Chondrocyte (in vitro differentiated cells): Measurements from ENCODE around the gene CHCHD1. TPM values are rescaled to one million over a fixed set of nuclear protein-coding genes. Genes with fewer than 3 reads are reported as not detected.

Experiments
- DNase-seq: peaks from one replicate; pipeline ENCODE4 v3.0.0; 2021; ENCODE audit warnings: mixed read lengths, low spot score
- H3K27ac Mint-ChIP-seq: one replicate; pipeline ENCODE4 v1.8.0; 2021; ENCODE audit warnings: mild to moderate bottlenecking, moderate library complexity, mixed read lengths; ENCODE audit not compliant: unreplicated experiment
- H3K27me3 Mint-ChIP-seq: 2 replicates; pipeline ENCODE4 v1.8.0; 2021; ENCODE audit warnings: low read depth, mixed read lengths
- H3K36me3 Mint-ChIP-seq: 2 replicates; pipeline ENCODE4 v1.8.0; 2021; ENCODE audit warnings: low read depth, mixed read lengths
- H3K4me1 Mint-ChIP-seq: 2 replicates; pipeline ENCODE4 v1.8.0; 2021; ENCODE audit warnings: low read depth, mild to moderate bottlenecking, mixed read lengths
- H3K4me3 Mint-ChIP-seq: one replicate; pipeline ENCODE4 v1.8.0; 2021; ENCODE audit warnings: mild to moderate bottlenecking, moderate library complexity, mixed read lengths; ENCODE audit not compliant: unreplicated experiment
- H3K9me3 Mint-ChIP-seq: 2 replicates; pipeline ENCODE4 v1.8.0; 2021; ENCODE audit warnings: low read depth, mixed read lengths
- total RNA-seq: library from RNA; stranded (reverse); gene quantifications from 3 replicates; pipeline ENCODE4 v1.2.1, GENCODE V29; 2021
- TF ChIP-seq, protein P1 (sequence below): fragments of 200-600 bp; sonication (generic); IDR thresholded peaks from 2 replicates; pipeline ENCODE4 v1.5.0; 2021; ENCODE audit warnings: antibody characterized with exemption, mild to moderate bottlenecking, moderate library complexity

CHCHD1 gene
- total RNA-seq, 1 donor from 2014 or later, result 17.4 TPM

GRCh38 chr10:73759512-73760115 lies 22.2 kb upstream of the CHCHD1 start:
- peaks cover 2% of the 10 kb centered on the region for H3K4me1 Mint-ChIP-seq
- H3K9me3 Mint-ChIP-seq, result no peaks in the 10 kb centered on the region
- H3K27me3 Mint-ChIP-seq, result no peaks in the 10 kb centered on the region
- TF ChIP-seq, protein P1, sequence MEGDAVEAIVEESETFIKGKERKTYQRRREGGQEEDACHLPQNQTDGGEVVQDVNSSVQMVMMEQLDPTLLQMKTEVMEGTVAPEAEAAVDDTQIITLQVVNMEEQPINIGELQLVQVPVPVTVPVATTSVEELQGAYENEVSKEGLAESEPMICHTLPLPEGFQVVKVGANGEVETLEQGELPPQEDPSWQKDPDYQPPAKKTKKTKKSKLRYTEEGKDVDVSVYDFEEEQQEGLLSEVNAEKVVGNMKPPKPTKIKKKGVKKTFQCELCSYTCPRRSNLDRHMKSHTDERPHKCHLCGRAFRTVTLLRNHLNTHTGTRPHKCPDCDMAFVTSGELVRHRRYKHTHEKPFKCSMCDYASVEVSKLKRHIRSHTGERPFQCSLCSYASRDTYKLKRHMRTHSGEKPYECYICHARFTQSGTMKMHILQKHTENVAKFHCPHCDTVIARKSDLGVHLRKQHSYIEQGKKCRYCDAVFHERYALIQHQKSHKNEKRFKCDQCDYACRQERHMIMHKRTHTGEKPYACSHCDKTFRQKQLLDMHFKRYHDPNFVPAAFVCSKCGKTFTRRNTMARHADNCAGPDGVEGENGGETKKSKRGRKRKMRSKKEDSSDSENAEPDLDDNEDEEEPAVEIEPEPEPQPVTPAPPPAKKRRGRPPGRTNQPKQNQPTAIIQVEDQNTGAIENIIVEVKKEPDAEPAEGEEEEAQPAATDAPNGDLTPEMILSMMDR, result no peak
- DNase-seq, result no peak
- H3K27ac Mint-ChIP-seq, result no peak overlapping the region
- peaks cover 41% of the 10 kb centered on the region for H3K36me3 Mint-ChIP-seq
- no peak overlapping the region for H3K4me3 Mint-ChIP-seq

DNA sequence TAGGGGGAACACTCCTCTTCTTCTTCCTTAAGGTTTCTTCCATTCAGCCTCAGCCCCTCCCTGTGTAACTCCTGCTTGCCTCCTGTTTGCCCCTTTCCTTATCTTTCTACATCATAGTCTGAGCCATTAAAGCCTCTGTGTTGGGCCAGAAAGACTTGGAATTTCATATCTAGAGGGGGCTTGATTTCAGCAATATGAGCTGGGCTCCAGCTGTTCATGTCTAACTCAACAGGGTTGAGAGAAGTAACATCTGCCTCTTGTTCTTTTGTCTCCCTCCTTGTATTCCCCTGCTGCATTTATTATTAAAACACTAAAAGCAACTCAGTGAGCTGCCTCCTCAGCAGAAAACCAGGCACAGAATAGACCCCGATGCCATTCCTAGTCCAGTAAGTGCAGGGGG lies 20.1 kb upstream of the CHCHD1 start:
- no peaks in the 10 kb centered on the region for H3K9me3 Mint-ChIP-seq
- TF ChIP-seq, protein P1, result no peak
- H3K27me3 Mint-ChIP-seq, result no peaks in the 10 kb centered on the region
- H3K27ac Mint-ChIP-seq, result no peak overlapping the region
- peaks cover 59% of the 10 kb centered on the region for H3K36me3 Mint-ChIP-seq
- H3K4me1 Mint-ChIP-seq, result peaks cover 2% of the 10 kb centered on the region
- DNase-seq, result no peak
- H3K4me3 Mint-ChIP-seq, result no peak overlapping the region

DNA sequence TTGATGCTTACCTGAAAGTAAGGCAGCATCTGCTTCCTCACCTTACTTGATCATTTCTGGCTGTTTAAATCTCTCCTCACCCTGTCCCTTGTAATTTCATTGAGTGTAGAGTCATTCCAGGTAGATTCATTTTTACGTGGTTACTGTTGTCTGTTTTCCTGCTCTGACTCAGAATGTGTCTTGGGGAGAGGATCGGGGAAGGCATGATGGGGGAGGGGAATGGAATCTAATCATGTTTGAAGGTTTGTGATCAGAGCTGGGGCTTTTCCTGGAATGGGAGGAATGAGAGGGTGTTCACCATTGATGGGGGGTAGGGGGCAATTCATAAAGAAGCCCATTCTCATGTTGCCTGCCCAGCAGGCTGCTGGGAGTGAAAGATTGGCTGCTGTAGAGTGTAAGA lies 18.9 kb upstream of the CHCHD1 start:
- Mint-ChIP-seq H3K27me3 (no peaks in the 10 kb centered on the region), H3K36me3 (peaks cover 62% of the 10 kb centered on the region), H3K4me3 (no peak overlapping the region), H3K9me3 (no peaks in the 10 kb centered on the region), H3K27ac (peak overlapping the region; percentile 23), H3K4me1 (peaks cover 2% of the 10 kb centered on the region)
- TF ChIP-seq, protein P1, result no peak
- no peak for DNase-seq

DNA sequence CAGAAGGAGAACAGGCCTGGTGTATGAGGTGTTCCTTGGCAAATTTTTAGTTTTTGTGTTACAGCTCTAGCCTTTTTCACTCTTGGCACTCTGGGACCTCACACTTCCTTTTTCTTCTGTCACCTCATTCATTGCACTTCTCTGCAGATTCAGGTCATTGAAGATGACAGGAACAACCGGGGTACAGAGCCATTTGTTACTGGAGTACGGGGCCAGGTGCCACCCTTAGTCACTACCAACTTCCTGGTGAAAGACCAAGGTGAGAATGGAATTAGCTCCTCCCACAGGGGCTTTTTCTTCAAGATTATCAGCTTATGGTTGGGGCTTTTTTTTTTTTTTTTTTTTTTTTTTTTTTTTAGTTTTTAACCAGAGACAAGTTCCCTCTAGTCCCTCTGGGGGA lies 18.5 kb upstream of the CHCHD1 start:
- no peak overlapping the region for H3K27ac Mint-ChIP-seq
- peaks cover 63% of the 10 kb centered on the region for H3K36me3 Mint-ChIP-seq
- H3K9me3 Mint-ChIP-seq, result no peaks in the 10 kb centered on the region
- H3K4me1 Mint-ChIP-seq, result peaks cover 2% of the 10 kb centered on the region
- TF ChIP-seq, protein P1, result no peak
- DNase-seq, result no peak
- no peaks in the 10 kb centered on the region for H3K27me3 Mint-ChIP-seq
- no peak overlapping the region for H3K4me3 Mint-ChIP-seq

DNA sequence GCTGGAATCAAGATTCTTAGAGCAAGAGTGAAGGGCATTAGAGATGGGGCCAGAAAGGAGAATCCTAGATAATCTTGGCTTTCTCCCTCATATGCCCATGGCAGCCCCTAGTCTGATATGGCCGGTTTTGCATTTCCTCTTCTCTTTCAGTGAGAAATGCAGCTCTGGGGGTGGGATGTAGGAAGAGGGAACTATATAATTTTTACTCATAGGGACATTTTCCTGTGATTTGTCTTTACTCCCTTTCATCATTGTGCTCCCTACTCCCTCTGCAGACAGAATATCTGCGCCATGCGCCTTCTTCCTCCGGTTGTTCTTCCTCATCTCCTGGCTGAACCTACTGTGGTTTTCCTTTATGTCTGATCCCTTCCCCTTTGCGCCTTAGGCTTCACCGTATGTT lies 16.8 kb upstream of the CHCHD1 start:
- Mint-ChIP-seq H3K4me3 (no peak overlapping the region), H3K36me3 (peaks cover 65% of the 10 kb centered on the region), H3K9me3 (no peaks in the 10 kb centered on the region), H3K27ac (no peak overlapping the region), H3K27me3 (no peaks in the 10 kb centered on the region), H3K4me1 (peaks cover 2% of the 10 kb centered on the region)
- no peak for DNase-seq
- TF ChIP-seq, protein P1, result no peak
